Activated CD8-positive, alpha-beta T cell treated with anti-CD3 and anti-CD28 coated beads for 36 hours (primary cell): ENCODE results near the gene IL20. TPM values are rescaled to one million over a fixed set of nuclear protein-coding genes. Genes with fewer than 3 reads are reported as not detected.

Experiments used
- ATAC-seq: fragments of 200-7000 bp; cut with Tn5 transposase; one replicate; pipeline ENCODE4 v1.10.0; 2021; ENCODE audit warnings: mild to moderate bottlenecking, moderate library complexity
- CTCF ChIA-PET: fragments of 350-600 bp; sonication (Branson Sonifier 250); formaldehyde crosslinking; loops from one replicate; lab custom pipeline; 2021; ENCODE audit warnings: antibody characterized with exemption; lab: Charles Lee
- POLR2A ChIA-PET: fragments of 350-600 bp; sonication (Branson Sonifier 250); formaldehyde crosslinking; loops from one replicate; lab custom pipeline; 2021; ENCODE audit warnings: antibody characterized with exemption; lab: Charles Lee
- DNase-seq: peaks from one replicate; pipeline ENCODE4 v3.0.0-alpha.2; 2020
- H3K27ac Mint-ChIP-seq: one replicate; pipeline ENCODE4 v1.8.0; 2021; ENCODE audit warnings: mild to moderate bottlenecking, mixed read lengths
- H3K27me3 Mint-ChIP-seq: one replicate; pipeline ENCODE4 v1.8.0; 2021; ENCODE audit warnings: mixed read lengths
- H3K36me3 Mint-ChIP-seq: one replicate; pipeline ENCODE4 v1.8.0; 2021; ENCODE audit warnings: low read depth, mixed read lengths
- H3K4me1 Mint-ChIP-seq: one replicate; pipeline ENCODE4 v1.8.0; 2021; ENCODE audit warnings: low read depth, mixed read lengths
- H3K4me3 Mint-ChIP-seq: one replicate; pipeline ENCODE4 v1.8.0; 2021; ENCODE audit warnings: mild to moderate bottlenecking, moderate library complexity, mixed read lengths
- H3K9me3 Mint-ChIP-seq: one replicate; pipeline ENCODE4 v1.8.0; 2021; ENCODE audit warnings: mixed read lengths
- intact Hi-C: fragments of 100-400 bp; cut with micrococcal nuclease; formaldehyde crosslinking; loops from one replicate; pipeline ENCODE4 v1.10.0; 2022
- total RNA-seq, 2 experiments: library from RNA; stranded (reverse); gene quantifications; one replicate each; pipeline ENCODE4 v1.2.3, GENCODE V29; 2021
- TF ChIP-seq, protein P1 (sequence below): fragments of 200-600 bp; IDR thresholded peaks from one replicate; pipeline ENCODE4 v1.8.0; 2022; ENCODE audit warnings: antibody characterized with exemption, mild to moderate bottlenecking

Gene IL20
- total RNA-seq, 2 experiments from 2014 or later = not detected

- TF ChIP-seq, protein P1, sequence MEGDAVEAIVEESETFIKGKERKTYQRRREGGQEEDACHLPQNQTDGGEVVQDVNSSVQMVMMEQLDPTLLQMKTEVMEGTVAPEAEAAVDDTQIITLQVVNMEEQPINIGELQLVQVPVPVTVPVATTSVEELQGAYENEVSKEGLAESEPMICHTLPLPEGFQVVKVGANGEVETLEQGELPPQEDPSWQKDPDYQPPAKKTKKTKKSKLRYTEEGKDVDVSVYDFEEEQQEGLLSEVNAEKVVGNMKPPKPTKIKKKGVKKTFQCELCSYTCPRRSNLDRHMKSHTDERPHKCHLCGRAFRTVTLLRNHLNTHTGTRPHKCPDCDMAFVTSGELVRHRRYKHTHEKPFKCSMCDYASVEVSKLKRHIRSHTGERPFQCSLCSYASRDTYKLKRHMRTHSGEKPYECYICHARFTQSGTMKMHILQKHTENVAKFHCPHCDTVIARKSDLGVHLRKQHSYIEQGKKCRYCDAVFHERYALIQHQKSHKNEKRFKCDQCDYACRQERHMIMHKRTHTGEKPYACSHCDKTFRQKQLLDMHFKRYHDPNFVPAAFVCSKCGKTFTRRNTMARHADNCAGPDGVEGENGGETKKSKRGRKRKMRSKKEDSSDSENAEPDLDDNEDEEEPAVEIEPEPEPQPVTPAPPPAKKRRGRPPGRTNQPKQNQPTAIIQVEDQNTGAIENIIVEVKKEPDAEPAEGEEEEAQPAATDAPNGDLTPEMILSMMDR = no peak
- peaks cover 66% of the 10 kb centered on the region for H3K4me1 Mint-ChIP-seq
- ATAC-seq (no peak), DNase-seq (no peak)
- H3K9me3 Mint-ChIP-seq = no peaks in the 10 kb centered on the region
- no peaks in the 10 kb centered on the region for H3K27me3 Mint-ChIP-seq
- ChIA-PET CTCF (interaction anchor here (1.1 to 4.2 kb wide), 10 partner anchors 9 to 86 kb away, joined by 3 to 31 read pairs (median 4); partner anchors contain the start of gene IL20), POLR2A (interaction anchor here (0.6 to 3.3 kb wide), 5 partner anchors 10 to 72 kb away, joined by 3 to 21 read pairs (median 4); no protein-coding TSS in a partner anchor)
- peak overlapping the region; percentile 72 for H3K27ac Mint-ChIP-seq
- H3K36me3 Mint-ChIP-seq = no peaks in the 10 kb centered on the region
- intact Hi-C loops = no loop called here
- no peak overlapping the region for H3K4me3 Mint-ChIP-seq
These were observed 30.8 kb downstream of the IL20 start for GRCh38 chr1:206896261-206896660.

- TF ChIP-seq, protein P1 = no peak
- ATAC-seq (peak; percentile 84), DNase-seq (peak; percentile 74)
- H3K36me3 Mint-ChIP-seq = no peaks in the 10 kb centered on the region
- peak within 1 kb of the TSS; percentile 49 for H3K4me3 Mint-ChIP-seq
- H3K9me3 Mint-ChIP-seq = no peaks in the 10 kb centered on the region
- ChIA-PET POLR2A (interaction anchor here (1.2 to 3.3 kb wide), 7 partner anchors 9 to 79 kb away, joined by 3 to 21 read pairs (median 4); no protein-coding TSS in a partner anchor), CTCF (interaction anchor here (0.7 to 4.2 kb wide), 10 partner anchors 8 to 171 kb away, joined by 3 to 31 read pairs (median 3); partner anchors contain the start of gene IL20)
- peaks cover 73% of the 10 kb centered on the region for H3K4me1 Mint-ChIP-seq
- peak within 1 kb of the TSS; percentile 72 for H3K27ac Mint-ChIP-seq
- intact Hi-C loops = no loop called here
- no peaks in the 10 kb centered on the region for H3K27me3 Mint-ChIP-seq
These were observed 31.8 kb downstream of the IL20 start, which contains the start of gene IL24 for GRCh38 chr1:206897175-206897574. Gene IL24 (plus strand): TSS chr1:206897443. CDS start chr1:206897833, 390 bp downstream.

DNA sequence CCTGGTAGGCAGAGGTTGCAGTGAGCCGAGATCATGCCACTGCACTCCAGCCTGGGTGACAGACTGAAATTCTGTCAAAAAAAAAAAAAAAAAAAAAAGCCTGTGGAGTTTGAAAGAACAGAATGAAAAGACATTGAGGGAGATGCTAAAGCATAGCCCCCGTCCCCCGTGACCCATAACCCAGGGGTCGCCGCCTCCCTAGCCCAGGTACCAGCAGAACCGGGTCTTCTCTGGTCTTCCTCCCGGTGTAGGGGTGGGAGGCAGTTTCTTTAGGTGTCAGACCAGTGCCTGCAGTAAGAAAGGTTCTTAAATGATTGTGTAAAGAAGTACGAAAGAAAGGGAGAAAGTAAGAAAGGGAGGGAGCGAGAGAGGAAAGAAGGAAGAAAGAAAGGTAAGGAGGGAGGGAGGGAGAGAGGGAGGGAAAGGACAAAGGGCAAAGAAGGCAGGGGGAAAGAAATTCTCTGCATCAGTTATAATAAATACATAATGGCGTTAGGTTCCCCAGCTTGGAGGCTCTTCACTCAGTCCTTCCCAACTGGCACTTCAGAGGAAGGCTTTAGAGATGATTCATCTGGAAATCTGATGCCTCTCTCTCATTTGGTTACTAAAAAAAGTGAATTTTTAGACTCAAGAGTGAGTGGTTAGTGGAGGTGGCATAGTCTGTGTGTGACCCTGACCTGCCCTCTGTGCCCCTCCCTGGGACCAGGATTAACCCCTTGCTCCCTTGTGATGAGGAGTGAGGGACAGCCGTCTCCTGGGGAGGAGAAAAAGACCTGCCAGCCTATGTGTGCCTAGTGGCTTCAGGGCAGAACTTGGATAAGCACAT lies 32.9 kb downstream of the IL20 start:
- ATAC-seq (no peak), DNase-seq (no peak)
- Mint-ChIP-seq H3K4me3 (no peak overlapping the region), H3K27ac (peak overlapping the region; percentile 40), H3K4me1 (peaks cover 71% of the 10 kb centered on the region), H3K9me3 (no peaks in the 10 kb centered on the region), H3K36me3 (peaks cover 5% of the 10 kb centered on the region), H3K27me3 (no peaks in the 10 kb centered on the region)
- ChIA-PET POLR2A (interaction anchor here (1.1 to 3.3 kb wide), 6 partner anchors 8 to 80 kb away, joined by 3 to 21 read pairs (median 4); no protein-coding TSS in a partner anchor), CTCF (interaction anchor here (0.8 to 4.2 kb wide), 6 partner anchors 7 to 90 kb away, joined by 3 to 31 read pairs (median 3); partner anchors contain the start of gene IL20)
- TF ChIP-seq, protein P1 = no peak
- intact Hi-C loops = no loop called here

- no peaks in the 10 kb centered on the region for H3K27me3 Mint-ChIP-seq
- DNase-seq (no peak), ATAC-seq (no peak)
- H3K36me3 Mint-ChIP-seq = peaks cover 12% of the 10 kb centered on the region
- peaks cover 71% of the 10 kb centered on the region for H3K4me1 Mint-ChIP-seq
- no peaks in the 10 kb centered on the region for H3K9me3 Mint-ChIP-seq
- peak overlapping the region; percentile 40 for H3K27ac Mint-ChIP-seq
- POLR2A ChIA-PET = interaction anchor here (1.1 kb wide), 1 partner anchor 58 kb away, joined by 3 read pairs; no protein-coding TSS in a partner anchor
- intact Hi-C loops = no loop called here
- CTCF ChIA-PET = interaction anchor here (0.9 to 4.8 kb wide), 5 partner anchors 14 to 34 kb away, joined by 3 to 32 read pairs (median 6); partner anchors contain the start of gene IL20
- no peak overlapping the region for H3K4me3 Mint-ChIP-seq
- TF ChIP-seq, protein P1 = no peak
These were observed 33.5 kb downstream of the IL20 start for GRCh38 chr1:206898915-206899431.
